GM12891 (cell line): ENCODE data around the gene ELMO1.

Experiments used
- POLR2A ChIP-seq: IDR thresholded peaks from 2 replicates; pipeline ENCODE4 v1.6.1; 2011; ENCODE audit warnings: low read depth, low read length, control low read depth
- POLR2AphosphoS5 ChIP-seq: IDR thresholded peaks from 2 replicates; pipeline ENCODE4 v1.6.1; 2011; ENCODE audit warnings: low read depth, low read length, control low read depth
- TAF1 ChIP-seq: IDR thresholded peaks from 2 replicates; pipeline ENCODE4 v1.6.1; 2011; ENCODE audit warnings: low read depth, low read length, control low read depth

GRCh38 chr7:36820527-36821170 lies 628.0 kb downstream of the ELMO1 start:
- TF ChIP-seq POLR2AphosphoS5 (no peak), POLR2A (no peak), TAF1 (no peak)
